ENCODE results near the gene SPTAN1. TPM values are rescaled to one million over a fixed set of nuclear protein-coding genes. Genes with fewer than 3 reads are reported as not detected.

The SPTAN1 gene
- total and polyA plus RNA-seq, 2 donors (not counting 3 experiments of a cell fraction or from before 2014, with no cell fraction given) = 408 to 502 TPM

- Histone ChIP-seq H3K36me3 (ENCODE audit: control insufficient read depth in 2 of 2, extremely low read depth in 1 of 2, insufficient read depth in 2 of 2, low read length in 2 of 2) (peaks cover 35 to 63% of the 10 kb centered on the region in 2 experiments), H3K4me2 (ENCODE audit: insufficient read depth, low read length) (no peak overlapping the region), H3K4me1 (ENCODE audit: control insufficient read depth, extremely low read depth, insufficient read depth, low read length) (peaks cover 11% of the 10 kb centered on the region), H3K27ac (ENCODE audit: insufficient read depth, low read depth, low read length) (no peak overlapping the region), H3K9me1 (replicated peaks; ENCODE audit: control insufficient read depth, extremely low read depth, insufficient read depth, low read length) (no peaks in the 10 kb centered on the region), H2AFZ (ENCODE audit: low read depth, low read length) (no peak overlapping the region), H4K20me1 (replicated peaks; ENCODE audit: control insufficient read depth, extremely low read depth, insufficient read depth, low read length) (no peaks in the 10 kb centered on the region), H3K4me3 (replicated peaks in 1 of 3; ENCODE audit: insufficient read depth in 1 of 3, low read depth in 1 of 3, low read length in 3 of 3) (no peak overlapping the region), H3K9ac (replicated peaks; ENCODE audit: extremely low read depth, insufficient read depth, low read length) (no peak overlapping the region), H3K9me3 (replicated peaks; ENCODE audit: control insufficient read depth, insufficient read depth, low read length) (no peaks in the 10 kb centered on the region), H3K79me2 (ENCODE audit: control insufficient read depth, insufficient read depth, low read length) (no peaks in the 10 kb centered on the region), H3K27me3 (ENCODE audit: control insufficient read depth in 2 of 2, insufficient read depth in 2 of 2, low read length in 2 of 2) (no peaks in the 10 kb centered on the region)
- no peak for DNase-seq (ENCODE audit: low read depth, low spot score)
- TSS peak; percentile 87 for BruUV-seq (replicated peaks)
- ChIA-PET CTCF (interaction anchor here (1.3 kb wide), 1 partner anchor 194 kb away, joined by 4 read pairs; no protein-coding TSS in a partner anchor), POLR2A (no interaction called here)
- intact Hi-C loops (cut with micrococcal nuclease) (no loop called here), dilution Hi-C loops (cut with MboI; ENCODE audit: extremely low pct_ligation_motif_present, low sequenced_read_pairs) (no loop called here)
- no peak for TF ChIP-seq FOS (IDR thresholded peaks at IDR 0.05; ENCODE audit: borderline replicate concordance, insufficient read depth, low read length)
- TF ChIP-seq POLR2AphosphoS5 (IDR thresholded peaks at IDR 0.05; ENCODE audit: insufficient read depth, low read depth, low read length) = peak; percentile 16
- no peak for TF ChIP-seq POLR2A (IDR thresholded peaks at IDR 0.05; ENCODE audit: low read depth, low read length)
- no peak for TF ChIP-seq CTCF (IDR thresholded peaks at IDR 0.05; ENCODE audit: extremely low read depth in 1 of 2, insufficient read depth in 1 of 2, low read depth in 1 of 2, low read length in 2 of 2)
- no peak for TF ChIP-seq JUN (IDR thresholded peaks at IDR 0.05; ENCODE audit: borderline replicate concordance, insufficient read depth, insufficient read length, low read depth)
- no peak for TF ChIP-seq GATA2 (IDR thresholded peaks at IDR 0.05; ENCODE audit: insufficient read depth, insufficient read length, low read depth, low read length)
- no peak for TF ChIP-seq MAX (IDR thresholded peaks at IDR 0.05; ENCODE audit: insufficient read depth, insufficient read length)
- no peak for FAIRE-seq
Observed at GRCh38 chr9:128632486-128632885, 80.1 kb downstream of the SPTAN1 start.

Measured in endothelial cell of umbilical vein (primary cell).